ENCODE data around the gene LCE1B.

- TF ChIP-seq CTCF (IDR thresholded peaks at IDR 0.05) (no peak), EZH2phosphoT487 (IDR thresholded peaks at IDR 0.05) (no peak), EZH2 (IDR thresholded peaks at IDR 0.05) (no peak)
These were observed 35.4 kb upstream of the LCE1B start for GRCh38 chr1:152776361-152776760.
